Mesothelial cell of epicardium (in vitro differentiated cells): Measurements from ENCODE around the gene KSR1. TPM values are rescaled to one million over a fixed set of nuclear protein-coding genes. Genes with fewer than 3 reads are reported as not detected.

Experiments used
- DNase-seq, 2 experiments: peaks; one replicate each; pipeline ENCODE4 v3.0.0; 2021; ENCODE audit warnings: low spot score in 2 of 2; ENCODE audit not compliant: unreplicated experiment in 2 of 2
- H3K27ac Mint-ChIP-seq: 2 replicates; pipeline ENCODE4 v1.8.0; 2021; ENCODE audit warnings: mixed read lengths
- H3K27me3 Mint-ChIP-seq: 2 replicates; pipeline ENCODE4 v1.8.0; 2021; ENCODE audit warnings: low read depth, mixed read lengths
- H3K36me3 Mint-ChIP-seq: 2 replicates; pipeline ENCODE4 v1.8.0; 2021; ENCODE audit warnings: mixed read lengths
- H3K4me1 Mint-ChIP-seq: 2 replicates; pipeline ENCODE4 v1.8.0; 2021; ENCODE audit warnings: mixed read lengths
- H3K4me3 Mint-ChIP-seq: 2 replicates; pipeline ENCODE4 v1.8.0; 2021; ENCODE audit warnings: mild to moderate bottlenecking, moderate library complexity, mixed read lengths
- H3K9me3 Mint-ChIP-seq: 2 replicates; pipeline ENCODE4 v1.8.0; 2021; ENCODE audit warnings: mixed read lengths
- CTCF ChIP-seq: fragments of 200-600 bp; sonication (generic); IDR thresholded peaks from one replicate; pipeline ENCODE4 v1.5.0; 2021; ENCODE audit warnings: antibody characterized with exemption; ENCODE audit not compliant: unreplicated experiment
- total RNA-seq: library from RNA; stranded (reverse); gene quantifications from 3 replicates; pipeline ENCODE4 v1.2.1, GENCODE V29; 2021

KSR1 gene
- total RNA-seq, 1 donor from 2014 or later = 69.4 TPM

GRCh38 chr17:27477971-27478684, 21.9 kb downstream of the KSR1 start:
- H3K4me1 Mint-ChIP-seq = peaks cover 1% of the 10 kb centered on the region
- H3K9me3 Mint-ChIP-seq = no peaks in the 10 kb centered on the region
- no peak overlapping the region for H3K4me3 Mint-ChIP-seq
- no peak overlapping the region for H3K27ac Mint-ChIP-seq
- H3K27me3 Mint-ChIP-seq = no peaks in the 10 kb centered on the region
- no peaks in the 10 kb centered on the region for H3K36me3 Mint-ChIP-seq
- no peak for TF ChIP-seq CTCF
- DNase-seq = no peak

- Mint-ChIP-seq H3K36me3 (no peaks in the 10 kb centered on the region), H3K27ac (no peak overlapping the region), H3K9me3 (no peaks in the 10 kb centered on the region), H3K4me1 (peaks cover 1% of the 10 kb centered on the region), H3K4me3 (no peak overlapping the region), H3K27me3 (no peaks in the 10 kb centered on the region)
- DNase-seq = no peak
- TF ChIP-seq CTCF = no peak
These were observed 22.8 kb downstream of the KSR1 start for GRCh38 chr17:27478901-27479538.

- H3K4me1 Mint-ChIP-seq = peaks cover 1% of the 10 kb centered on the region
- no peaks in the 10 kb centered on the region for H3K9me3 Mint-ChIP-seq
- no peaks in the 10 kb centered on the region for H3K27me3 Mint-ChIP-seq
- no peak overlapping the region for H3K27ac Mint-ChIP-seq
- no peak for DNase-seq
- no peak overlapping the region for H3K4me3 Mint-ChIP-seq
- TF ChIP-seq CTCF = no peak
- H3K36me3 Mint-ChIP-seq = no peaks in the 10 kb centered on the region
These were observed 23.6 kb downstream of the KSR1 start for GRCh38 chr17:27479838-27480237.

- DNase-seq = no peak
- Mint-ChIP-seq H3K4me1 (no peaks in the 10 kb centered on the region), H3K9me3 (no peaks in the 10 kb centered on the region), H3K27me3 (no peaks in the 10 kb centered on the region), H3K36me3 (no peaks in the 10 kb centered on the region), H3K27ac (no peak overlapping the region), H3K4me3 (no peak overlapping the region)
- no peak for TF ChIP-seq CTCF
These were observed 24.5 kb downstream of the KSR1 start for GRCh38 chr17:27480699-27481098.

- Mint-ChIP-seq H3K4me1 (peaks cover 3% of the 10 kb centered on the region), H3K27me3 (no peaks in the 10 kb centered on the region), H3K27ac (no peak overlapping the region), H3K9me3 (no peaks in the 10 kb centered on the region), H3K4me3 (no peak overlapping the region), H3K36me3 (no peaks in the 10 kb centered on the region)
- no peak for TF ChIP-seq CTCF
- DNase-seq = no peak
These were observed 25.1 kb downstream of the KSR1 start for GRCh38 chr17:27481327-27481726.
